Panc1 (cell line): Measurements from ENCODE around the gene ADSS2. TPM values are rescaled to one million over a fixed set of nuclear protein-coding genes. Genes with fewer than 3 reads are reported as not detected.

Source experiments
- ATAC-seq: fragments of 200-7000 bp; cut with Tn5 transposase; 2 replicates; pipeline ENCODE4 v1.9.1; 2020; ENCODE audit warnings: mild to moderate bottlenecking, moderate library complexity
- BruUV-seq: library from RNA; stranded (reverse); fragments of 400-500 nt; replicated peaks from 2 replicates; lab custom pipeline; 2021; lab: Mats Ljungman, UMichigan
- CTCF ChIA-PET: fragments of 300-600 bp; sonication (Branson Sonifier 250); formaldehyde crosslinking; loops from one replicate; lab custom pipeline; 2022; ENCODE audit warnings: antibody characterized with exemption; lab: Charles Lee
- POLR2A ChIA-PET: fragments of 300-600 bp; sonication (Branson Sonifier 250); formaldehyde crosslinking; loops from one replicate; lab custom pipeline; 2022; ENCODE audit warnings: antibody characterized with exemption; lab: Charles Lee
- DNase-seq: peaks from one replicate; pipeline ENCODE4 v3.0.0-alpha.2; 2010; ENCODE audit warnings: low read depth, low spot score
- H3K27ac ChIP-seq: 2 replicates; pipeline ENCODE4 v1.5.1; 2011; ENCODE audit warnings: mild to moderate bottlenecking, low read length, inconsistent platforms
- H3K27me3 ChIP-seq: fragments of 200-500 bp; sonication (Bioruptor generic); 2 replicates; pipeline ENCODE4 v1.6.0; 2014; ENCODE audit warnings: low read length, inconsistent platforms; ENCODE audit not compliant: control insufficient read depth, insufficient read depth
- H3K36me3 ChIP-seq: fragments of 200-500 bp; sonication (Bioruptor generic); 2 replicates; pipeline ENCODE4 v1.5.1; 2014; ENCODE audit warnings: inconsistent platforms, mild to moderate bottlenecking, low read length, moderate library complexity; ENCODE audit not compliant: control insufficient read depth, insufficient read depth
- H3K4me1 ChIP-seq: 2 replicates; pipeline ENCODE4 v1.5.1; 2011; ENCODE audit warnings: inconsistent platforms, mild to moderate bottlenecking, low read length, moderate library complexity; ENCODE audit not compliant: control insufficient read depth, insufficient read depth
- H3K4me3 ChIP-seq, 2 experiments: 2 replicates each; pipeline ENCODE4 v1.5.1; 2011 to 2012; ENCODE audit warnings: low read depth in 2 of 2, low read length in 2 of 2, mild to moderate bottlenecking in 2 of 2, inconsistent platforms in 1 of 2, moderate library complexity in 1 of 2
- H3K9me3 ChIP-seq: fragments of 200-500 bp; sonication (Bioruptor generic); 2 replicates; pipeline ENCODE4 v1.5.1; 2014; ENCODE audit warnings: low read depth, mild to moderate bottlenecking, inconsistent platforms, low read length, moderate library complexity; ENCODE audit not compliant: control insufficient read depth, insufficient read depth
- CTCF ChIP-seq: fragments of 450-650 bp; IDR thresholded peaks from 2 replicates; pipeline ENCODE4 v1.5.1; 2017; ENCODE audit warnings: mild to moderate bottlenecking
- POLR2AphosphoS5 ChIP-seq: IDR thresholded peaks from 2 replicates; pipeline ENCODE4 v1.6.1; 2012; ENCODE audit warnings: mild to moderate bottlenecking, low read depth, low read length, moderate library complexity
- REST ChIP-seq, 2 experiments: IDR thresholded peaks; 2 replicates each; pipeline ENCODE4 v1.6.1; 2011 to 2012; ENCODE audit warnings: low read depth in 2 of 2, control low read depth in 1 of 2, low read length in 1 of 2, mild to moderate bottlenecking in 1 of 2, moderate library complexity in 1 of 2; ENCODE audit not compliant: insufficient read depth in 1 of 2
- SIN3A ChIP-seq: IDR thresholded peaks from 2 replicates; pipeline ENCODE4 v1.6.1; 2012; ENCODE audit warnings: low read depth, mild to moderate bottlenecking, low read length, moderate library complexity, borderline replicate concordance; ENCODE audit not compliant: insufficient read depth
- TCF7L2 ChIP-seq: IDR thresholded peaks from 2 replicates; pipeline ENCODE4 v1.6.1; 2011; ENCODE audit warnings: mild to moderate bottlenecking, low read depth, low read length, inconsistent platforms
- in situ Hi-C: cut with HindIII; loops from 2 replicates; pipeline ENCODE4 v1.10.0; 2016; ENCODE audit warnings: low sequenced_read_pairs, low pct_unique_long_range_greater_than_20kb
- intact Hi-C: fragments of 100-400 bp; cut with micrococcal nuclease; formaldehyde crosslinking; loops from one replicate; pipeline ENCODE4 v1.10.0; 2022; ENCODE audit not compliant: unreplicated experiment
- total RNA-seq: library from RNA; stranded (reverse); gene quantifications from one replicate; pipeline ENCODE4 v1.2.1, GENCODE V29; 2021; ENCODE audit not compliant: unreplicated experiment

The ADSS2 gene
- total RNA-seq, 1 experiment from 2014 or later, result 42.2 TPM

- no peaks in the 10 kb centered on the region for H3K9me3 ChIP-seq
- POLR2A ChIA-PET, result no interaction called here
- DNase-seq, result no peak
- H3K27me3 ChIP-seq, result no peaks in the 10 kb centered on the region; the same call in 1 of the 2 replicates
- no peak overlapping the region for H3K4me3 ChIP-seq
- CTCF ChIA-PET, result no interaction called here
- no peak overlapping the region for H3K27ac ChIP-seq
- in situ Hi-C loops, result no loop called here
- no TSS peak for BruUV-seq
- intact Hi-C loops, result no loop called here
- TF ChIP-seq REST (IDR thresholded peaks at IDR 0.05; ENCODE audit: insufficient read depth in 1 of 2, low read depth in 2 of 2, low read length in 1 of 2), result no peak
- TF ChIP-seq SIN3A, result no peak
- no peak for TF ChIP-seq CTCF
- no peak for TF ChIP-seq TCF7L2
- TF ChIP-seq POLR2AphosphoS5, result no peak
- H3K4me1 ChIP-seq, result no peaks in the 10 kb centered on the region
- H3K36me3 ChIP-seq, result no peaks in the 10 kb centered on the region
- no peak for ATAC-seq
Observed at GRCh38 chr1:244497805-244498204, 46.1 kb upstream of the ADSS2 start.

GRCh38 chr1:244496186-244496585, 44.5 kb upstream of the ADSS2 start:
- BruUV-seq, result no TSS peak
- ATAC-seq (no peak), DNase-seq (no peak)
- no peaks in the 10 kb centered on the region for H3K4me1 ChIP-seq
- H3K36me3 ChIP-seq, result no peaks in the 10 kb centered on the region
- H3K27me3 ChIP-seq, result no peaks in the 10 kb centered on the region; the same call in 1 of the 2 replicates
- no peaks in the 10 kb centered on the region for H3K9me3 ChIP-seq
- ChIA-PET CTCF (no interaction called here), POLR2A (no interaction called here)
- no peak overlapping the region for H3K4me3 ChIP-seq
- in situ Hi-C loops (no loop called here), intact Hi-C loops (no loop called here)
- TF ChIP-seq REST (IDR thresholded peaks at IDR 0.05; ENCODE audit: insufficient read depth in 1 of 2, low read depth in 2 of 2, low read length in 1 of 2), result no peak
- no peak for TF ChIP-seq TCF7L2
- TF ChIP-seq SIN3A, result no peak
- no peak for TF ChIP-seq POLR2AphosphoS5
- no peak for TF ChIP-seq CTCF
- no peak overlapping the region for H3K27ac ChIP-seq
